Stimulated activated CD4-positive, alpha-beta T cell treated with anti-CD3 and anti-CD28 coated beads, Interleukin-2, amount 100 ng/mL, for 24 hours (primary cell): ENCODE results near the gene KRTAP23-1.

Experiments used
- DNase-seq, 2 donors: peaks; one replicate each; pipeline ENCODE4 v3.0.0-alpha.2; 2020

KRTAP23-1 gene

GRCh38 chr21:30348506-30348905 lies at the start of gene KRTAP23-1:
Gene KRTAP23-1, minus strand, starts transcription at chr21:30348606. Its CDS starts 0 bp downstream, at chr21:30348606.
- no peak for DNase-seq

GRCh38 chr21:30395731-30396130 lies 47.3 kb upstream of the KRTAP23-1 start, which contains the start of gene KRTAP13-1:
Gene KRTAP13-1, plus strand, starts transcription at chr21:30396031. Its CDS starts 56 bp downstream, at chr21:30396087.
- DNase-seq: no peak

- DNase-seq: no peak
Measured at GRCh38 chr21:30391492-30392025, 43.2 kb upstream of the KRTAP23-1 start.

- DNase-seq: no peak
Measured at GRCh38 chr21:30382201-30382600, 33.8 kb upstream of the KRTAP23-1 start.

GRCh38 chr21:30372139-30372770 lies 23.8 kb upstream of the KRTAP23-1 start, which contains the start of gene KRTAP13-2:
Gene KRTAP13-2, minus strand, starts transcription at chr21:30372271. Its CDS starts 58 bp downstream, at chr21:30372213.
- no peak for DNase-seq

- no peak for DNase-seq
Measured at GRCh38 chr21:30355906-30356305, 7.5 kb upstream of the KRTAP23-1 start.

- DNase-seq: no peak
Measured at GRCh38 chr21:30354308-30355005, 6.1 kb upstream of the KRTAP23-1 start.

GRCh38 chr21:30351534-30351933 lies 3.1 kb upstream of the KRTAP23-1 start:
- DNase-seq: no peak

GRCh38 chr21:30349572-30349971 lies 1.2 kb upstream of the KRTAP23-1 start:
- DNase-seq: no peak

- no peak for DNase-seq
Measured at GRCh38 chr21:30345014-30345413, 3.4 kb downstream of the KRTAP23-1 start.

GRCh38 chr21:30340714-30341573 lies 7.5 kb downstream of the KRTAP23-1 start:
- DNase-seq: peak; percentile 47 to 52

- DNase-seq: no peak
Measured at GRCh38 chr21:30338717-30339116, 9.7 kb downstream of the KRTAP23-1 start.

- no peak for DNase-seq
Measured at GRCh38 chr21:30337772-30338171, 10.6 kb downstream of the KRTAP23-1 start.

GRCh38 chr21:30337276-30337744 lies 11.1 kb downstream of the KRTAP23-1 start, which contains the start of gene KRTAP27-1:
Gene KRTAP27-1, minus strand, starts transcription at chr21:30337694. Its CDS starts 26 bp downstream, at chr21:30337668.
- no peak for DNase-seq

- no peak for DNase-seq
Measured at GRCh38 chr21:30336596-30336995, 11.8 kb downstream of the KRTAP23-1 start.

GRCh38 chr21:30333736-30334135 lies 14.7 kb downstream of the KRTAP23-1 start:
- no peak for DNase-seq

GRCh38 chr21:30332681-30333080 lies 15.7 kb downstream of the KRTAP23-1 start:
- DNase-seq: no peak

GRCh38 chr21:30329203-30329875 lies 19.1 kb downstream of the KRTAP23-1 start:
- no peak for DNase-seq

GRCh38 chr21:30326390-30326789 lies 22.0 kb downstream of the KRTAP23-1 start:
- DNase-seq: no peak

GRCh38 chr21:30320215-30320614 lies 28.2 kb downstream of the KRTAP23-1 start, which contains the start of gene KRTAP26-1:
Gene KRTAP26-1, minus strand, starts transcription at chr21:30320315. Its CDS starts 280 bp downstream, at chr21:30320035.
- DNase-seq: no peak

- DNase-seq: no peak
Measured at GRCh38 chr21:30315701-30316100, 32.7 kb downstream of the KRTAP23-1 start.

GRCh38 chr21:30306884-30307283 lies 41.5 kb downstream of the KRTAP23-1 start:
- no peak for DNase-seq
